Activated CD4-positive, alpha-beta T cell treated with anti-CD3 and anti-CD28 coated beads for 1 hour (primary cell): ENCODE results near the gene CXorf65.
A peak's percentile ranks its signal among the peaks of the same experiment; 100 is the strongest.

Source experiments
- DNase-seq: peaks from one replicate; pipeline ENCODE4 v3.0.0-alpha.2; 2020

CXorf65 gene

DNA sequence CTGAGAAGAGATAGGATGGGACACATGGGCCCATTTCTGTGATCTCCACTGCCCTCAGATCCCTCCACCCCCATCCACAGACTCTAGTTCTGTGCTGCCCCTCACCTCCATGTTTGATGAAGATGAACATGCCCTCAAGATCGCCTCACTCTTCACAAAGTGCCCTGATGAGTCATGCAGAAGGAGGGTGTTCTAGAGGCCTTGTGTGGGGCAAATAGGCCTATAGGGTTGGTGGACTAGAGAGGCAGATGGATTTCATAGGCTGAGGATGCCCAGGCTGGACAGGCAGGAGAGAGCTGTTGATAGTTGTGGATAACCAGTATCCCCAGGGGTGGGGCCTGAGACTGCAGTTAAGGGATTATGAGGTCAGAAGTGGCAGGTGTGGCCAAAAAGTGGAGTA is at the start of gene CXorf65:
TSS of gene CXorf65 (minus strand) at position 314 of the 400 bp plus-strand sequence. CDS start at position 130, 184 bp downstream.
- DNase-seq, result no peak

DNA sequence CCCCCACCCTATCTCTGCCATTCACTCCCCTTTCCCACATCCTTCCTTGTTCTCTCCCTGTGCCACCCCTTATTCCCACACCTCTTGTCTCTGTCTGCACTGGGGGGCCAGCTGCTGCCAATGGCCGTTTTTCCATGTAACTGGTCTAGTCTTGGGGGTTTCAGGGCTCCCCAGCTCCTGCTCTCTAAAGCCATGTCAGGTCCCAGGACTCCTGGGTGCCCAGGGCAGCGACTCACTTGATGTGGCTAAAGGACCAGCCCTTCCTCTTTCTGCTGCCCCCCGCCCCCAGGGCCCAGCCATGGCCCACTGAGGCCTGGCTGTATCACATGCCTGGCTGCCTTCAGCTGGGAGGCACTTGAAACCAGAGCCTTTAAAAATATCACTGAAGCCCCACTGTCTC is 48.1 kb upstream of the CXorf65 start:
- no peak for DNase-seq

- DNase-seq, result no peak
These were observed 47.7 kb upstream of the CXorf65 start for GRCh38 chrX:71154196-71154595.

- no peak for DNase-seq
These were observed 44.8 kb upstream of the CXorf65 start for GRCh38 chrX:71151366-71151765.

- no peak for DNase-seq
These were observed 41.7 kb upstream of the CXorf65 start for GRCh38 chrX:71148278-71148663.

- no peak for DNase-seq
These were observed 41.1 kb upstream of the CXorf65 start for GRCh38 chrX:71147496-71148277.

DNA sequence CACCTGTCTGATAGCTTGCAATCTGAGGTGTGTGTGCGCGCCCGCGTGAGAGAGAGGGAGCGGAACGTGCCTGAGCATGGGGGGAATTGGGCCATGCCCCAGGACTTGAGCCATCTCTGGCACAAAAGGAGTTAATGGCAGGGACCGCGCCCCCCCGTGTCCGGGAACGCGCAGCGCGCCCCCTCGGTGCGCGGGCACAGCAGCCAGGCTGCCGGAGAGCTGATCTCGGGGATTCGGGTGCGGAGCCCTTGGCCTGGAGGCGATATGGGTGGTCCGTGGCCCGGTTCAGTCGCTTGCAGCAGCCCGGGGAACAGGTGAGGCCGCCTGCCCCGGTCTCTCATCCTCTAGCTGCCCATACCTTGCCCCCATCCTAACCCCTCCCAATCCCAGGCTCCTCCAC is 38.1 kb upstream of the CXorf65 start, which contains the start of gene NLGN3:
TSS of gene NLGN3 (plus strand) at position 191 of the 400 bp plus-strand sequence. CDS start 2,909 bp downstream, outside the sequence.
- DNase-seq, result no peak

GRCh38 chrX:71143508-71143907 is 37.0 kb upstream of the CXorf65 start:
- DNase-seq, result no peak

- no peak for DNase-seq
These were observed 33.9 kb upstream of the CXorf65 start for GRCh38 chrX:71140440-71140839.

DNA sequence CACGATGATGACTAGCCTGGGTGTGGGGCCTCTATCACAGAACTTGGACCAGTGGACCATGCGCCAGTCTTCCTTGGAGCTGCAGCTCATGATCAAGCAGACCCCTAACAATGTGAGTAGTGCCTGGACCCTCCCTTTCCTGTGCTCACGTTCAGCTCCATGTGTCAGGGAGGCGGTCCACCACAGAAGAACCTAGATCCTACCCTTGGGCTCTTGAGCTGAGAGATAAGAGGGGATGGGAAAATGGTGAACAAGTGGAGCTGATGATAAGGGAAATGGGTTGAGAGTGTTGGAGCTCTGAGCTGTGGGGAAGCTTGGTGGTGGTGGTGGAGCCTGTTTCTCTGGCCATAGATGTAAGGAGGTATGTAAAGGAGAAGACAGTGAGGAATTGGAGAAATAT is 25.0 kb upstream of the CXorf65 start:
- no peak for DNase-seq

DNA sequence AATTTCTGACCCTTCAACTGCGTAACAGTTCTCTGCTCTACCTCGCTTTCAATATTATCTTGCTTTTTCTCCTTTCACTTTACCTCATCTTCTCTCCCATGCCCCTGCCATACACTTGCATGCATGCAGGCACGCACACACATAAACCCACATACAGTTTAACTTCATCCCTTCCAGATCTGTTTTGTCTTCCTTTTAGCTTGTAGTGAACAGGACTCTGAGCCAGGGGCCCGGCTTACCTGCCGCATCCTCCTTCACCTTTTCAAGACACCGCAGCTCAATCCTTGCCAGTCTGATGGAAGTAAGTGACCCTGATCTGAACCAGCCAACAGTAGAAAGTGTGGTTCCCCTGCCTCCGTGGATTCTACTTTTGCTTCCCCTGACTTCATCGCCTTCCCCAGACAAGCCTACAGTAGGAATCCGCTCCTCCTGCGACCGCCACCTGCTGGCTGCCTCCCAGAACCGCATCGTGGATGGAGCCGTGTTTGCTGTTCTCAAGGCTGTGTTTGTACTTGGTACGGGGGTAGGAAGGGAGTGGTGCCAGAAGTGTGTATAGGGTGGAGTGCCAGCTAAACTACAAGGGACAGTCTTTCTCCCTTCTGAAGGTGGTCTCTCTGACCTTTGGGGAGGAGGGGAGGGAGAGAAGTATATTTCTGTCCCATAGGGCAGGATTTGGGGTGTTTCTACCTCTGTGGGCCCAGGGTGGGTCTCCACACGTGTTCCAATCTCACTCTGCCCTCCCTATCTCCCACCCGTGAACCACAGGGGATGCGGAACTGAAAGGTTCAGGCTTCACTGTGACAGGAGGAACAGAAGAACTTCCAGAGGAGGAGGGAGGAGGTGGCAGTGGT is 22.6 kb upstream of the CXorf65 start:
- peak; percentile 62 for DNase-seq

DNA sequence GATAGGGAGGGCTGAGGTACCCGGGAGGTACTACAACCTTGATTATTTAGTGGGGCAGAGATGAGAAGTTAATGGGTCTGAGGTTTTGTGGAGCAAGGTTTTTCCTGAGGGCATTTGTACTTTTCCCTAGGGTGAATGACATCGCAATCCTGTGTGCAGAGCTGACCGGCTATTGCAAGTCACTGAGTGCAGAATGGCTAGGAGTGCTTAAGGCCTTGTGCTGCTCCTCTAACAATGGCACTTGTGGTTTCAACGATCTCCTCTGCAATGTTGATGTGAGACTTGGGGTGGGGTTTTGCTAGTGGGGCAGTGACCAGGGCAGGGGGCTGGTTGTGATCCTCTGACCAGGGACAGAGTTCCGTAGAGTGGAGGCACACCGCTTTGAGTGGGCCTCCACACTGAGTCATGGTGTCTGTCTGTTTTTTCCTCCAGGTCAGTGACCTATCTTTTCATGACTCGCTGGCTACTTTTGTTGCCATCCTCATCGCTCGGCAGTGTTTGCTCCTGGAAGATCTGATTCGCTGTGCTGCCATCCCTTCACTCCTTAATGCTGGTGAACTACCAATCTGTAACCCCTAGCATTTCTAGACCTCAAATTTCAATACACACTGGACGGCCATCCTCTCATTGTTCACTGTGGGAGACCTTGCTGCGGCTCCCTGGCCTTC is 21.8 kb upstream of the CXorf65 start:
- DNase-seq, result no peak

GRCh38 chrX:71118985-71119535 is 12.5 kb upstream of the CXorf65 start:
- DNase-seq, result no peak

DNA sequence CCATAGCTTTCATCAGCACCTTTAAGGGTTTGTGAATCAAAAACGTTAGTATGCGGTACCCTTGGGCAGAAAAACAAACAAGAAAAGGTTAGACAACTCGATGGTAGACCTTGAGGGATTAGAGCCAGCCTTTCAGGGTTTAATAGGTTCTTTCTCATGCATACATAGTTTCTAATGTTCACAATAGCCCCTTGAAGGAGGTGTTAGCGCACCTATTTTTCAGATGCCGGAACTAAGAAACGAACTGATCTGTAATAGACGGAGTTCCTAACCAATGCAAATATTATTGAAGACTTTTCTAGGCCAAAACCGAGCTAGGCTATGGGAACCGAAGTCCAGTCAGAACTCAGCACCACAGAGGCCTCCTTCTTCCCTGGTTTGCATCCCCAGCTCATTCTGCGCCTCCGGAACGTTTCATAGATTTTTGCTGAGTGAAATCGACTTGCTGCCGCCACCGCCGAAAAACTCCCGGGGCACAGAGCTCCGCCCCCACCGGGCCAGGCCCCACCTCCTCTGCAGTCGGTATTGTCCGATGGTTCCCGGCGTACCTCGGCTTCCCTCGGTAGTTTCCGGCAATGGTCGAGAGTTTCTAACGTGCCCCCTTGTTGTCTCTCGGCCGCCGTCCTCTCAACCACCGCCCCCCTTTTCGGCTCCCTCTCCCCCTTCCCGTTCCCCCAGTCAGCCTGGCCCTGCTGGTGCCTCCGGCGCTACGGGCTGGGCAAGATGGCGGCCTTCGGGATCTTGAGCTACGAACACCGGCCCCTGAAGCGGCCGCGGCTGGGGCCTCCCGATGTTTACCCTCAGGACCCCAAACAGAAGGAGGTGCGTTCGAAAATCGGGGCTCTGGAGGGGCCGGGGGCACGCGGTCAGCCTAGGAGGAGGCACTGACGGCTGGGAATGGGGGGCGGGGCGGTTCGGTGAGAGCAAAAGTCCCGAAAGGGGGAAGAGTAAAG is 11.8 kb upstream of the CXorf65 start, which contains the start of gene MED12:
TSS of gene MED12 (plus strand) at position 565 of the 953 bp plus-strand sequence. CDS start at position 724, 159 bp downstream.
- peak; percentile 65 for DNase-seq

GRCh38 chrX:71117358-71117757 is 10.8 kb upstream of the CXorf65 start:
- DNase-seq, result no peak

GRCh38 chrX:71111921-71112431 is 5.4 kb upstream of the CXorf65 start:
- no peak for DNase-seq

DNA sequence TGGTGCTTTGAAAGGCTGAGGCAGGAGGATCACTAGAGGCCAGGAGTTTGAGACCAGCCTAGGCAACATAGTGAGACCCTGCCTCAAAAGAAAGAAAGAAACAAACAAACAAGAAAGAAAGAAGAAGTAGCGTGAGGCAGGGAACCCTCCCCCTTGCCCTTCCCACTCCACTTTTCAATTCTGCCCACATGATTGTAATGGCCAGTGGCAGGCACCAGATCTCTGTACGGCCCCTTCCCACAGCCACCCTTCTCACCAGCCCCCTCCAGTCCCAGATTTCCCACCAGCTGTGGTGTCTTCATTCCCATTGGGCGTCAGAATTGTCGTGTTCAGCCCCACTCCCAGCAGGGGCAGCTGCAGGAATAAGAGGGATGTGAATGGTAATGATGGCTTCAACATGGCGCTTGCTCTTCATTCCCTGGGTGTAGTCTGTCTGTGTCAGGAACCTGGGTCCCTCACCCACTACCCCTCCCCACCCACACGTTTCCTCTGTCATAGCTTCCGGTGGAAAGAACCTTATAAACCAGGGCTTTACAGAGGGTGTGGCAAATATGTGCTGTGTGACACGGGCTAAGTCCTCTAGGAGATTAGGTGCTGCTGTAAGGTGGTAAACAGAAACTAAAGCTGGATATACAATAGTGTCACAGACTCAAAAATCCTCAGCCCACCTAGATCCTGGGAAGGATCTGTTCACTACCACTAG is 4.8 kb upstream of the CXorf65 start, which contains the start of gene IL2RG:
TSS of gene IL2RG (minus strand) at position 437 of the 703 bp plus-strand sequence. CDS start at position 399, 38 bp downstream.
- peak; percentile 63 for DNase-seq

GRCh38 chrX:71109051-71109450 is 2.5 kb upstream of the CXorf65 start:
- DNase-seq, result no peak

DNA sequence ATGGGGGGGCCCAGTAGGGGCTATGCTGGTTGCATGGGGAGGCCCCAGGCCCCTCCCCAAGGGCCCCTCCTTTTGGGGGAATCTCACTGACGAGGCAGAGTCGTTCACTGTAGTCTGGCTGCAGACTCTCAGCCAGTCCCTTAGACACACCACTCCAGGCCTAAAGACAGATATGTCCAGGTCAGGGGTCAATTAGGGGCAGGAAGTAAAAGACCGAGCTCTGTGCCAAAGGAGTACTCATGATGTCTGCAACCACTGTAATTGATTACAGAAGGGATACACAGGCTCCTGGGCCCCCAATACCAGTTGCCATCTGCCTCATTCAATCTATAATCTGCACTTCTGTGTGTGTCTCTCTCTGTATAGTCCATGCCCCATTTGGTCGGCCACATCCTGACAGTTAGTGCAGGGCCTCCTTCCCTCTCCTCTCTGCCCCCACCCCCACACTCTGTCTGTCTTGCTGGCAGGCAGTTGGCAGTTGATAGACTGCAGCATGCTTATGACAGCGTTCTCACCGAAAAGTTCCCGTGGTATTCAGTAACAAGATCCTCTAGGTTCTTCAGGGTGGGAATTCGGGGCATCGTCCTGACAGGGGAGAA is 1.3 kb upstream of the CXorf65 start:
- DNase-seq, result no peak

- no peak for DNase-seq
These were observed 705 bp upstream of the CXorf65 start for GRCh38 chrX:71107245-71107644.
